Osteoblast (primary cell): ENCODE measurements around the gene INSIG1. TPM values are rescaled to one million over a fixed set of nuclear protein-coding genes. Genes with fewer than 3 reads are reported as not detected.
A peak's percentile ranks its signal among the peaks of the same experiment; 100 is the strongest.

Experiments used
- DNase-seq: peaks from one replicate; pipeline ENCODE4 v3.0.0; 2011; ENCODE audit warnings: low spot score, mixed read lengths; ENCODE audit not compliant: insufficient read length; ENCODE audit errors: missing footprints
- H2AFZ ChIP-seq: 2 replicates; pipeline ENCODE4 v1.6.0; 2011; ENCODE audit warnings: mild to moderate bottlenecking, low read length
- H3K27ac ChIP-seq: 2 replicates; pipeline ENCODE4 v1.5.1; 2011; ENCODE audit warnings: mild to moderate bottlenecking, low read depth, low read length, moderate library complexity
- H3K27me3 ChIP-seq: 2 replicates; pipeline ENCODE4 v1.6.0; 2012; ENCODE audit warnings: mild to moderate bottlenecking, control low read depth, inconsistent platforms, low read length, moderate library complexity; ENCODE audit not compliant: insufficient read depth
- H3K36me3 ChIP-seq: 2 replicates; pipeline ENCODE4 v1.5.1; 2011; ENCODE audit warnings: mild to moderate bottlenecking, low read length, control low read depth, moderate library complexity; ENCODE audit not compliant: insufficient read depth
- H3K4me1 ChIP-seq: 2 replicates; pipeline ENCODE4 v1.5.1; 2011; ENCODE audit warnings: mild to moderate bottlenecking, low read length, control low read depth, moderate library complexity; ENCODE audit not compliant: insufficient read depth
- H3K4me2 ChIP-seq: 2 replicates; pipeline ENCODE4 v1.6.0; 2011; ENCODE audit warnings: mild to moderate bottlenecking, low read length; ENCODE audit not compliant: insufficient read depth
- H3K4me3 ChIP-seq: fragments of 200-600 bp; sonication (generic); 3 replicates; pipeline ENCODE4 v1.5.1; 2012; ENCODE audit warnings: mild to moderate bottlenecking, low read length, inconsistent platforms; ENCODE audit not compliant: insufficient read depth
- H3K79me2 ChIP-seq: 2 replicates; pipeline ENCODE4 v1.6.0; 2012; ENCODE audit warnings: mild to moderate bottlenecking, low read length, control low read depth, inconsistent platforms; ENCODE audit not compliant: insufficient read depth
- H3K9me3 ChIP-seq: 2 replicates; pipeline ENCODE4 v1.5.1; 2011; ENCODE audit warnings: low read depth, low read length, control low read depth
- H4K20me1 ChIP-seq: 2 replicates; pipeline ENCODE4 v1.6.0; 2012; ENCODE audit warnings: mild to moderate bottlenecking, low read length, control low read depth; ENCODE audit not compliant: insufficient read depth
- CTCF ChIP-seq: IDR thresholded peaks from 2 replicates; pipeline ENCODE4 v1.5.1; 2011; ENCODE audit warnings: mild to moderate bottlenecking, low read depth, low read length, moderate library complexity; ENCODE audit errors: extremely low read depth
- total RNA-seq: library from RNA; depleted of rRNA; stranded (reverse); fragments of >200 nt; gene quantifications from 2 replicates; pipeline ENCODE4 v1.2.3, GENCODE V29; 2012

INSIG1 gene
- total RNA-seq, 1 donor: 835 TPM

- H3K4me2 ChIP-seq: no peak overlapping the region
- no peak overlapping the region for H3K27ac ChIP-seq
- H3K36me3 ChIP-seq: no peaks in the 10 kb centered on the region
- no peaks in the 10 kb centered on the region for H3K9me3 ChIP-seq
- no peak overlapping the region for H2AFZ ChIP-seq
- no peak for TF ChIP-seq CTCF
- H3K4me3 ChIP-seq: no peak overlapping the region
- no peaks in the 10 kb centered on the region for H3K27me3 ChIP-seq
- no peak for DNase-seq
- H3K79me2 ChIP-seq: no peaks in the 10 kb centered on the region
- no peaks in the 10 kb centered on the region for H4K20me1 ChIP-seq
- H3K4me1 ChIP-seq: peaks cover 5% of the 10 kb centered on the region
Measured at GRCh38 chr7:155263051-155263450, 34.6 kb upstream of the INSIG1 start.

- H3K27ac ChIP-seq: no peak overlapping the region
- no peaks in the 10 kb centered on the region for H3K79me2 ChIP-seq
- H3K27me3 ChIP-seq: no peaks in the 10 kb centered on the region
- H4K20me1 ChIP-seq: no peaks in the 10 kb centered on the region
- peaks cover under 1% of the 10 kb centered on the region for H3K4me1 ChIP-seq
- TF ChIP-seq CTCF: no peak
- H3K36me3 ChIP-seq: no peaks in the 10 kb centered on the region
- H3K4me2 ChIP-seq: no peak overlapping the region
- H3K4me3 ChIP-seq: no peak overlapping the region
- no peaks in the 10 kb centered on the region for H3K9me3 ChIP-seq
- peak; percentile 63 for DNase-seq
- no peak overlapping the region for H2AFZ ChIP-seq
Measured at GRCh38 chr7:155263581-155264143, 34.0 kb upstream of the INSIG1 start.

GRCh38 chr7:155265144-155265543 is 32.5 kb upstream of the INSIG1 start:
- H3K79me2 ChIP-seq: no peaks in the 10 kb centered on the region
- no peak for DNase-seq
- no peak overlapping the region for H3K4me3 ChIP-seq
- H3K27ac ChIP-seq: no peak overlapping the region
- H4K20me1 ChIP-seq: no peaks in the 10 kb centered on the region
- H3K9me3 ChIP-seq: no peaks in the 10 kb centered on the region
- no peak for TF ChIP-seq CTCF
- H3K4me2 ChIP-seq: no peak overlapping the region
- no peaks in the 10 kb centered on the region for H3K36me3 ChIP-seq
- no peaks in the 10 kb centered on the region for H3K27me3 ChIP-seq
- peaks cover 16% of the 10 kb centered on the region for H3K4me1 ChIP-seq
- H2AFZ ChIP-seq: no peak overlapping the region

GRCh38 chr7:155265961-155266360 is 31.7 kb upstream of the INSIG1 start:
- Histone ChIP-seq H4K20me1 (no peaks in the 10 kb centered on the region), H3K27me3 (no peaks in the 10 kb centered on the region), H3K27ac (no peak overlapping the region), H3K79me2 (no peaks in the 10 kb centered on the region), H3K9me3 (no peaks in the 10 kb centered on the region), H3K4me1 (peaks cover 22% of the 10 kb centered on the region), H3K36me3 (no peaks in the 10 kb centered on the region), H3K4me2 (no peak overlapping the region), H2AFZ (no peak overlapping the region), H3K4me3 (no peak overlapping the region)
- TF ChIP-seq CTCF: no peak
- DNase-seq: no peak
